Mesendoderm (in vitro differentiated cells): ENCODE measurements around the gene EML5.

Experiments
- DNase-seq: peaks from one replicate; pipeline ENCODE4 v3.0.0; 2013
- H2AK5ac ChIP-seq: 2 replicates; pipeline ENCODE4 v1.6.1; 2013; ENCODE audit warnings: low read length, inconsistent platforms
- H2BK120ac ChIP-seq: 2 replicates; pipeline ENCODE4 v1.6.1; 2013; ENCODE audit warnings: low read depth, mild to moderate bottlenecking, low read length, moderate library complexity, mixed read lengths
- H2BK15ac ChIP-seq: replicated peaks from 2 replicates; pipeline ENCODE4 v1.6.1; 2013; ENCODE audit warnings: low read depth, mild to moderate bottlenecking, moderate library complexity
- H2BK5ac ChIP-seq: 2 replicates; pipeline ENCODE4 v1.6.1; 2013; ENCODE audit warnings: low read length, inconsistent platforms
- H3K18ac ChIP-seq: 2 replicates; pipeline ENCODE4 v1.6.1; 2013; ENCODE audit warnings: mild to moderate bottlenecking, low read length, mixed read lengths
- H3K23ac ChIP-seq: one replicate; pipeline ENCODE4 v1.6.1; 2013; ENCODE audit warnings: low read length
- H3K27ac ChIP-seq: 2 replicates; pipeline ENCODE4 v1.5.1; 2013; ENCODE audit warnings: low read depth, mild to moderate bottlenecking, inconsistent platforms, low read length, moderate library complexity
- H3K27me3 ChIP-seq: 2 replicates; pipeline ENCODE4 v1.6.1; 2013; ENCODE audit warnings: low read length, control low read depth, mild to moderate bottlenecking, inconsistent platforms; ENCODE audit not compliant: insufficient read depth, poor library complexity
- H3K36me3 ChIP-seq: 2 replicates; pipeline ENCODE4 v1.6.1; 2013; ENCODE audit warnings: low read length, inconsistent platforms; ENCODE audit not compliant: control insufficient read depth, insufficient read depth
- H3K4ac ChIP-seq: one replicate; pipeline ENCODE4 v1.6.1; 2013; ENCODE audit warnings: low read depth, mild to moderate bottlenecking, low read length, moderate library complexity
- H3K4me1 ChIP-seq: 2 replicates; pipeline ENCODE4 v1.6.1; 2013; ENCODE audit warnings: low read depth, low read length, inconsistent platforms; ENCODE audit not compliant: control insufficient read depth
- H3K4me2 ChIP-seq: 2 replicates; pipeline ENCODE4 v1.6.1; 2013; ENCODE audit warnings: low read length
- H3K4me3 ChIP-seq: 2 replicates; pipeline ENCODE4 v1.5.1; 2013; ENCODE audit warnings: mild to moderate bottlenecking, low read length
- H3K56ac ChIP-seq: one replicate; pipeline ENCODE4 v1.6.1; 2013; ENCODE audit warnings: low read length
- H3K79me1 ChIP-seq: 2 replicates; pipeline ENCODE4 v1.6.1; 2013; ENCODE audit warnings: low read length, inconsistent platforms
- H3K79me2 ChIP-seq: 2 replicates; pipeline ENCODE4 v1.6.1; 2013; ENCODE audit warnings: mild to moderate bottlenecking, low read length; ENCODE audit not compliant: control insufficient read depth, insufficient read depth
- H3K9ac ChIP-seq: 2 replicates; pipeline ENCODE4 v1.6.1; 2013; ENCODE audit warnings: low read length, inconsistent platforms
- H4K5ac ChIP-seq: one replicate; pipeline ENCODE4 v1.6.1; 2013; ENCODE audit warnings: low read length
- H4K8ac ChIP-seq: one replicate; pipeline ENCODE4 v1.6.1; 2013; ENCODE audit warnings: low read depth, mild to moderate bottlenecking, control low read depth, low read length, moderate library complexity
- WGBS: extraction: QIAGEN DNeasy Blood & Tissue Kit; methylation state at CpG from one replicate; pipeline ENCODE4 v1.1.7; 2013; ENCODE audit warnings: low lambda C conversion rate, missing lambda C conversion rate; ENCODE audit not compliant: insufficient coverage; ENCODE audit errors: extremely low coverage; 5-methylcytosine and 5-hydroxymethylcytosine counted together

EML5 gene

GRCh38 chr14:88707088-88707487 is 85.7 kb downstream of the EML5 start:
- no peak for DNase-seq
- Histone ChIP-seq H3K79me2 (no peaks in the 10 kb centered on the region), H3K4ac (no peak overlapping the region), H4K8ac (no peak overlapping the region), H3K9ac (no peak overlapping the region), H2BK15ac (no peak overlapping the region), H3K56ac (no peak overlapping the region), H3K27me3 (no peaks in the 10 kb centered on the region), H2AK5ac (no peak overlapping the region), H2BK120ac (no peak overlapping the region), H3K4me2 (no peak overlapping the region), H3K4me3 (no peak overlapping the region), H3K79me1 (no peaks in the 10 kb centered on the region), H3K23ac (no peak overlapping the region), H3K18ac (no peak overlapping the region), H3K4me1 (no peaks in the 10 kb centered on the region), H4K5ac (no peak overlapping the region), H3K27ac (no peak overlapping the region), H3K36me3 (no peaks in the 10 kb centered on the region), H2BK5ac (no peak overlapping the region)
- WGBS, result no CpG with 5 or more reads among the region's 1 CpG

GRCh38 chr14:88706425-88706824 is 86.3 kb downstream of the EML5 start:
- no peaks in the 10 kb centered on the region for H3K4me1 ChIP-seq
- H3K36me3 ChIP-seq, result no peaks in the 10 kb centered on the region
- H3K9ac ChIP-seq, result no peak overlapping the region
- H2BK120ac ChIP-seq, result no peak overlapping the region
- no peaks in the 10 kb centered on the region for H3K79me2 ChIP-seq
- no peak overlapping the region for H3K18ac ChIP-seq
- no peak overlapping the region for H3K56ac ChIP-seq
- H4K5ac ChIP-seq, result no peak overlapping the region
- no peak overlapping the region for H3K27ac ChIP-seq
- DNase-seq, result no peak
- no peak overlapping the region for H3K4me3 ChIP-seq
- no peak overlapping the region for H3K23ac ChIP-seq
- no peaks in the 10 kb centered on the region for H3K27me3 ChIP-seq
- no peak overlapping the region for H3K4ac ChIP-seq
- no peak overlapping the region for H3K4me2 ChIP-seq
- no peak overlapping the region for H2BK5ac ChIP-seq
- no peak overlapping the region for H4K8ac ChIP-seq
- H2AK5ac ChIP-seq, result no peak overlapping the region
- H2BK15ac ChIP-seq, result no peak overlapping the region
- no peaks in the 10 kb centered on the region for H3K79me1 ChIP-seq

GRCh38 chr14:88698651-88699050 is 94.1 kb downstream of the EML5 start:
- no peak overlapping the region for H3K56ac ChIP-seq

GRCh38 chr14:88695870-88696269 is 96.9 kb downstream of the EML5 start:
- H3K36me3 ChIP-seq, result no peaks in the 10 kb centered on the region
- no peak overlapping the region for H3K4ac ChIP-seq
- H2BK120ac ChIP-seq, result no peak overlapping the region
- no peak overlapping the region for H4K8ac ChIP-seq
- H3K18ac ChIP-seq, result no peak overlapping the region
- no peak overlapping the region for H3K4me2 ChIP-seq
- no peak overlapping the region for H3K23ac ChIP-seq
- H3K56ac ChIP-seq, result no peak overlapping the region
- no peak overlapping the region for H2AK5ac ChIP-seq
- H2BK15ac ChIP-seq, result no peak overlapping the region
- no peaks in the 10 kb centered on the region for H3K79me1 ChIP-seq
- no peak overlapping the region for H4K5ac ChIP-seq
- no peaks in the 10 kb centered on the region for H3K27me3 ChIP-seq
- no peaks in the 10 kb centered on the region for H3K4me1 ChIP-seq
- no peak overlapping the region for H3K27ac ChIP-seq
- DNase-seq, result no peak
- no peak overlapping the region for H2BK5ac ChIP-seq
- H3K79me2 ChIP-seq, result no peaks in the 10 kb centered on the region
- no peak overlapping the region for H3K4me3 ChIP-seq
- no CpG with 5 or more reads among the region's 3 CpGs for WGBS
- no peak overlapping the region for H3K9ac ChIP-seq

More at GRCh38 chr14:88698651-88699050, 94.1 kb downstream of the EML5 start:
- Histone ChIP-seq H3K79me2 (no peaks in the 10 kb centered on the region), H4K8ac (no peak overlapping the region), H3K4me2 (no peak overlapping the region), H3K27me3 (no peaks in the 10 kb centered on the region), H4K5ac (no peak overlapping the region), H3K79me1 (no peaks in the 10 kb centered on the region), H2BK5ac (no peak overlapping the region), H2AK5ac (no peak overlapping the region), H3K36me3 (no peaks in the 10 kb centered on the region), H3K4ac (no peak overlapping the region), H3K18ac (no peak overlapping the region), H2BK15ac (no peak overlapping the region), H3K23ac (no peak overlapping the region), H3K9ac (no peak overlapping the region), H2BK120ac (no peak overlapping the region), H3K4me1 (no peaks in the 10 kb centered on the region), H3K4me3 (no peak overlapping the region), H3K27ac (no peak overlapping the region)
- WGBS, result no CpG with 5 or more reads among the region's 5 CpGs
- DNase-seq, result no peak

- Histone ChIP-seq H3K56ac (no peak overlapping the region), H3K4me2 (no peak overlapping the region), H3K4me1 (no peaks in the 10 kb centered on the region), H3K23ac (no peak overlapping the region), H4K5ac (no peak overlapping the region), H3K79me2 (no peaks in the 10 kb centered on the region), H3K79me1 (no peaks in the 10 kb centered on the region), H3K4me3 (no peak overlapping the region), H3K4ac (no peak overlapping the region), H3K27me3 (no peaks in the 10 kb centered on the region), H3K18ac (no peak overlapping the region), H2BK120ac (no peak overlapping the region), H4K8ac (no peak overlapping the region), H2AK5ac (no peak overlapping the region), H3K36me3 (no peaks in the 10 kb centered on the region), H2BK15ac (no peak overlapping the region), H2BK5ac (no peak overlapping the region), H3K9ac (no peak overlapping the region), H3K27ac (no peak overlapping the region)
- DNase-seq, result no peak
Observed at GRCh38 chr14:88688386-88688785, 104.4 kb downstream of the EML5 start.

GRCh38 chr14:88683119-88683518 is 109.6 kb downstream of the EML5 start:
- no peaks in the 10 kb centered on the region for H3K79me1 ChIP-seq
- no peak overlapping the region for H3K56ac ChIP-seq
- no peaks in the 10 kb centered on the region for H3K27me3 ChIP-seq
- no peak overlapping the region for H3K4me2 ChIP-seq
- WGBS, result no CpG with 5 or more reads among the region's 2 CpGs
- no peak overlapping the region for H2AK5ac ChIP-seq
- no peak for DNase-seq
- H3K27ac ChIP-seq, result peak overlapping the region; percentile 61
- no peaks in the 10 kb centered on the region for H3K36me3 ChIP-seq
- no peak overlapping the region for H4K8ac ChIP-seq
- peaks cover 3% of the 10 kb centered on the region for H3K4me1 ChIP-seq
- no peak overlapping the region for H3K4ac ChIP-seq
- no peak overlapping the region for H4K5ac ChIP-seq
- no peak overlapping the region for H3K4me3 ChIP-seq
- no peak overlapping the region for H2BK15ac ChIP-seq
- peak overlapping the region; percentile 80 for H3K18ac ChIP-seq
- no peak overlapping the region for H3K9ac ChIP-seq
- H2BK5ac ChIP-seq, result no peak overlapping the region
- no peak overlapping the region for H3K23ac ChIP-seq
- H2BK120ac ChIP-seq, result no peak overlapping the region
- no peaks in the 10 kb centered on the region for H3K79me2 ChIP-seq
